Stomach (tissue), 8 donors: ENCODE results near the gene OTUD1. TPM values are rescaled to one million over a fixed set of nuclear protein-coding genes. Genes with fewer than 3 reads are reported as not detected.

Experiments
- polyA plus RNA-seq, 3 donors: library from polyadenylated mRNA; stranded (reverse); fragments of 200-250 nt; gene quantifications; one replicate each; pipeline ENCODE4 v1.2.3, GENCODE V29; 2013
- small RNA-seq, 4 donors: library from RNA; depleted of rRNA; stranded (forward); fragments of <200 nt; gene quantifications; one replicate each; pipeline ENCODE3, GENCODE V24; 2016
- total RNA-seq, 5 donors: library from RNA; depleted of rRNA; stranded (reverse); fragments of >200 nt; gene quantifications; one replicate each; pipeline versions ENCODE4 v1.1.0 to v1.2.3, GENCODE V29; 2014 to 2016
- donor health status: healthy with polysubstance abuse.
- donor health status: Bipolar disorder and iron deficiency.
- donor health status: healthy.

OTUD1 gene
- total and polyA plus RNA-seq, 8 donors = 5.0 to 36.9 (median 14.9) TPM

Small RNA genes lying within 50 kb of the gene (small RNA-seq; reads per million reads assigned to genes)
- gene MIR1254-2 = 0 reads per million in 4 donors

Other genes with a start within 250 kb of the OTUD1 start
- gene PTF1A, start 246.8 kb upstream of the OTUD1 start, total RNA-seq = 1 to 10 TPM in 1 of 5 donors, under 1 TPM in 1, not detected in 3; 0.55 to 1.3 TPM
- 1 to 10 TPM in 1 of 3 donors, under 1 TPM in 1, not detected in 1; 0.35 to 3.4 TPM for gene PTF1A, start 246.8 kb upstream of the OTUD1 start, polyA plus RNA-seq
- 1 to 10 TPM in 1 of 5 donors, under 1 TPM in 1, not detected in 3; 0.18 to 1.2 TPM for gene C10orf67, start 94.3 kb upstream of the OTUD1 start, total RNA-seq
- under 1 TPM in 1 of 3 donors, not detected in 2; 0.31 TPM for gene C10orf67, start 94.3 kb upstream of the OTUD1 start, polyA plus RNA-seq